ENCODE results near the gene HOXA9.

DNA sequence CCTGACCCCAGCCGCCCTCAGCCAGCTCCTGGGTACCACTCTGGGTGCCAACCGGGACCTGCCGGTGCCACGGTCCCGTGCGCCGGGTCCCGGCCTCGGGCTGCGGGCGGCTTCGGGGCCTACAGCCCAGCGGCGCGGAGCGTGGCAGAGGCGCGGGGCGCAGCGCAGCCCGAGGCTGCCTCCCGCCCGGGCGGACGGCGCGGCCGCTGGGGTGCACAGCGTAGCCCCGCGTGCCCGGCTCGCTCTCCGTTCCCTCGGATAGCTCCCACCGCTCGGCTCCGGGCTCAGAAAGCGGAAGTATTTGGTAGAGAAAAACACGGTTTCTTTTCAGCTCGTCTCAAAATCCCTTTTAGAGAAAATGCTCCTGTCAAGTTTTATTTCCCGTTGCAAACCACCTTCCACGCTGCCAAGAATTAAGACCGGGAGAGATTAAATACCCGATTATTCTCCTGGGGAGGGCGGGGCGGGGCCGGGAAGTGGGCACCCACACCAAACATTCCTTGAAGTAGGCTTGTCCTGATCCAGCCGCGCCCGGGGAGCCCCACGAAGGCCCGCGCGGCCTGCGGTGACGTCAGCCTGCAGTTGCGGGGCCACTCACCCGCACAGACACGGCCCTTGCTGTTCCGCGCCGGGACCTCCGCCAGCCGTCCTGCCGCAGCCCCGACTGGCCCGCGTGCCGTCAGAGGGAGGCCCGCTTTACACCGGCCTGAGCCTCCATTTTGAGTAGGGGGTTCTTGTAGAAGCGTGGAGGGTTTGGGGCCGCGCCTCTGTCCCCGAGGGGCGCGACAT is 27.4 kb upstream of the HOXA9 start:
- TF ChIP-seq, protein P1, sequence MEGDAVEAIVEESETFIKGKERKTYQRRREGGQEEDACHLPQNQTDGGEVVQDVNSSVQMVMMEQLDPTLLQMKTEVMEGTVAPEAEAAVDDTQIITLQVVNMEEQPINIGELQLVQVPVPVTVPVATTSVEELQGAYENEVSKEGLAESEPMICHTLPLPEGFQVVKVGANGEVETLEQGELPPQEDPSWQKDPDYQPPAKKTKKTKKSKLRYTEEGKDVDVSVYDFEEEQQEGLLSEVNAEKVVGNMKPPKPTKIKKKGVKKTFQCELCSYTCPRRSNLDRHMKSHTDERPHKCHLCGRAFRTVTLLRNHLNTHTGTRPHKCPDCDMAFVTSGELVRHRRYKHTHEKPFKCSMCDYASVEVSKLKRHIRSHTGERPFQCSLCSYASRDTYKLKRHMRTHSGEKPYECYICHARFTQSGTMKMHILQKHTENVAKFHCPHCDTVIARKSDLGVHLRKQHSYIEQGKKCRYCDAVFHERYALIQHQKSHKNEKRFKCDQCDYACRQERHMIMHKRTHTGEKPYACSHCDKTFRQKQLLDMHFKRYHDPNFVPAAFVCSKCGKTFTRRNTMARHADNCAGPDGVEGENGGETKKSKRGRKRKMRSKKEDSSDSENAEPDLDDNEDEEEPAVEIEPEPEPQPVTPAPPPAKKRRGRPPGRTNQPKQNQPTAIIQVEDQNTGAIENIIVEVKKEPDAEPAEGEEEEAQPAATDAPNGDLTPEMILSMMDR (IDR thresholded peaks at IDR 0.05): no peak
- no peak for TF ChIP-seq EP300 (IDR thresholded peaks at IDR 0.05)

All from sigmoid colon (tissue), 4 donors.